ENCODE measurements around the gene TMEM135.
"Not testable (repeated sequence)": the region's sequence is repeated elsewhere in the genome, so short reads cannot be mapped to it uniquely, and the experiment has no call there.

Gene TMEM135

GRCh38 chr11:87144252-87144651, 106.5 kb downstream of the TMEM135 start:
- DNase-seq = no peak

- no peak for DNase-seq
These were observed 111.0 kb downstream of the TMEM135 start for GRCh38 chr11:87148749-87149148.

- not testable (repeated sequence) for DNase-seq
These were observed 112.0 kb downstream of the TMEM135 start for GRCh38 chr11:87149782-87150181.

- DNase-seq = no peak
These were observed 113.2 kb downstream of the TMEM135 start for GRCh38 chr11:87150936-87151335.

GRCh38 chr11:87154246-87154645, 116.5 kb downstream of the TMEM135 start:
- DNase-seq = no peak

- DNase-seq = no peak
These were observed 119.2 kb downstream of the TMEM135 start for GRCh38 chr11:87156970-87157369.

GRCh38 chr11:87169076-87169475, 131.3 kb downstream of the TMEM135 start:
- not testable (repeated sequence) for DNase-seq

- no peak for DNase-seq
These were observed 135.7 kb downstream of the TMEM135 start for GRCh38 chr11:87173185-87174039.

GRCh38 chr11:87174870-87175269, 137.1 kb downstream of the TMEM135 start:
- no peak for DNase-seq

GRCh38 chr11:87176044-87176443, 138.3 kb downstream of the TMEM135 start:
- DNase-seq = no peak

- DNase-seq = no peak
These were observed 141.9 kb downstream of the TMEM135 start for GRCh38 chr11:87179621-87180020.

GRCh38 chr11:87180742-87181141, 143.0 kb downstream of the TMEM135 start:
- peak; percentile 12 for DNase-seq

- DNase-seq = no peak
These were observed 143.4 kb downstream of the TMEM135 start for GRCh38 chr11:87181143-87181542.

GRCh38 chr11:87185228-87185627, 147.5 kb downstream of the TMEM135 start:
- DNase-seq = no peak

GRCh38 chr11:87187076-87187475, 149.3 kb downstream of the TMEM135 start:
- no peak for DNase-seq

GRCh38 chr11:87187930-87188329, 150.2 kb downstream of the TMEM135 start:
- no peak for DNase-seq

GRCh38 chr11:87188396-87188795, 150.7 kb downstream of the TMEM135 start:
- DNase-seq = not testable (repeated sequence)

GRCh38 chr11:87188921-87189320, 151.2 kb downstream of the TMEM135 start:
- not testable (repeated sequence) for DNase-seq

GRCh38 chr11:87190071-87190470, 152.3 kb downstream of the TMEM135 start:
- DNase-seq = no peak

- DNase-seq = no peak
These were observed 156.2 kb downstream of the TMEM135 start for GRCh38 chr11:87193756-87194470.

GRCh38 chr11:87194985-87195820, 157.5 kb downstream of the TMEM135 start:
- DNase-seq = no peak

- DNase-seq = no peak
These were observed 160.6 kb downstream of the TMEM135 start for GRCh38 chr11:87198266-87198881.

- no peak for DNase-seq
These were observed 163.6 kb downstream of the TMEM135 start for GRCh38 chr11:87201376-87201775.

All from amniotic stem cell (primary cell).